Activated CD4-positive, alpha-beta T cell treated with anti-CD3 and anti-CD28 coated beads, Interleukin-2, amount 50 U/mL, for 1 hour (primary cell): ENCODE results near the gene CDC7.
A peak's percentile ranks its signal among the peaks of the same experiment; 100 is the strongest.
"Not testable (repeated sequence)": the region's sequence is repeated elsewhere in the genome, so short reads cannot be mapped to it uniquely, and the experiment has no call there.

Experiments used
- DNase-seq: peaks from one replicate; pipeline ENCODE4 v3.0.0-alpha.2; 2020

Gene CDC7

GRCh38 chr1:91500756-91501522, at the start of gene CDC7:
Gene CDC7 (plus strand): TSS chr1:91500851. CDS start chr1:91501717, 866 bp downstream.
- DNase-seq, result peak; percentile 72

GRCh38 chr1:91454136-91454535, 46.5 kb upstream of the CDC7 start:
- no peak for DNase-seq

GRCh38 chr1:91455334-91455733, 45.3 kb upstream of the CDC7 start:
- no peak for DNase-seq

GRCh38 chr1:91455896-91456295, 44.8 kb upstream of the CDC7 start:
- DNase-seq, result no peak

GRCh38 chr1:91465350-91465749, 35.3 kb upstream of the CDC7 start:
- not testable (repeated sequence) for DNase-seq

GRCh38 chr1:91476533-91477217, 24.0 kb upstream of the CDC7 start:
- no peak for DNase-seq

GRCh38 chr1:91487469-91487868, 13.2 kb upstream of the CDC7 start:
- DNase-seq, result no peak

GRCh38 chr1:91490501-91490900, 10.2 kb upstream of the CDC7 start:
- no peak for DNase-seq

- no peak for DNase-seq
These were observed 2.6 kb upstream of the CDC7 start for GRCh38 chr1:91498035-91498434.

GRCh38 chr1:91498498-91499245, 2.0 kb upstream of the CDC7 start:
- no peak for DNase-seq

- no peak for DNase-seq
These were observed 1.3 kb upstream of the CDC7 start for GRCh38 chr1:91499346-91499745.

- DNase-seq, result no peak
These were observed 521 bp upstream of the CDC7 start for GRCh38 chr1:91499904-91500755.

GRCh38 chr1:91501523-91501851, 836 bp downstream of the CDC7 start:
- no peak for DNase-seq

- DNase-seq, result no peak
These were observed 1.5 kb downstream of the CDC7 start for GRCh38 chr1:91501971-91502671.

- DNase-seq, result no peak
These were observed 2.1 kb downstream of the CDC7 start for GRCh38 chr1:91502672-91503184.

- DNase-seq, result no peak
These were observed 2.8 kb downstream of the CDC7 start for GRCh38 chr1:91503332-91503900.

- no peak for DNase-seq
These were observed 3.4 kb downstream of the CDC7 start for GRCh38 chr1:91503975-91504530.

GRCh38 chr1:91505086-91505485, 4.4 kb downstream of the CDC7 start:
- no peak for DNase-seq

- DNase-seq, result no peak
These were observed 5.4 kb downstream of the CDC7 start for GRCh38 chr1:91506071-91506470.

GRCh38 chr1:91507328-91507727, 6.7 kb downstream of the CDC7 start:
- no peak for DNase-seq

GRCh38 chr1:91510754-91511153, 10.1 kb downstream of the CDC7 start:
- no peak for DNase-seq
